Fibroblast of the aortic adventitia (primary cell): ENCODE measurements around the gene TAS2R20. TPM values are rescaled to one million over a fixed set of nuclear protein-coding genes. Genes with fewer than 3 reads are reported as not detected.

Experiments
- DNase-seq: peaks from one replicate; pipeline ENCODE4 v3.0.0-alpha.2; 2010; ENCODE audit warnings: low read depth
- H3K4me3 ChIP-seq: 2 replicates; pipeline ENCODE4 v1.5.1; 2011; ENCODE audit warnings: low read depth, mild to moderate bottlenecking, control low read depth, low read length, moderate library complexity
- CTCF ChIP-seq: IDR thresholded peaks from 2 replicates; pipeline ENCODE4 v1.5.1; 2011; ENCODE audit warnings: mild to moderate bottlenecking, low read length, control low read depth, inconsistent platforms; ENCODE audit not compliant: insufficient read depth
- total RNA-seq: library from RNA; depleted of rRNA; stranded (reverse); fragments of >200 nt; gene quantifications from 2 replicates; pipeline ENCODE4 v1.2.3, GENCODE V29; 2012; ENCODE audit warnings: low replicate concordance

Gene TAS2R20
- total RNA-seq, 1 donor = 5.0 TPM

DNA sequence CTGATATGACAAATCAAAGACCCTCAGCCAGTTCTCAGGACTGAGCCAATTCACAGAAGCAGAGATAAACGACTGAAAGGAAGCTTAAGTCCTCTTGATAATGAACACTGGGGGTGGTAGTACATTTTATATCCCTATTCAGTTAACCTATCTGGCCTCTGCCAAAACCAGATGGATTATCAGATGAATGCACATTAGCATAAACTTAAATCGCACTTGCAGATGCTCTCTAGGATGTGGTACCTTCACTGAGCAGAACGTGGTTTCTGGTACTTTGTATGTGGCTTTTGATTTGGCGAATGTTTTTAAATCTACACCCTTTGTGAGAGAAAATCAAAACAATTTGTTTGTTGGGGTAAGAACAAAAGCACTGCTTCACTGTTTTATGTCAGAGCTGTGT lies 37.9 kb downstream of the TAS2R20 start:
- no peak for DNase-seq
- no peak for TF ChIP-seq CTCF
- H3K4me3 ChIP-seq = no peak overlapping the region

DNA sequence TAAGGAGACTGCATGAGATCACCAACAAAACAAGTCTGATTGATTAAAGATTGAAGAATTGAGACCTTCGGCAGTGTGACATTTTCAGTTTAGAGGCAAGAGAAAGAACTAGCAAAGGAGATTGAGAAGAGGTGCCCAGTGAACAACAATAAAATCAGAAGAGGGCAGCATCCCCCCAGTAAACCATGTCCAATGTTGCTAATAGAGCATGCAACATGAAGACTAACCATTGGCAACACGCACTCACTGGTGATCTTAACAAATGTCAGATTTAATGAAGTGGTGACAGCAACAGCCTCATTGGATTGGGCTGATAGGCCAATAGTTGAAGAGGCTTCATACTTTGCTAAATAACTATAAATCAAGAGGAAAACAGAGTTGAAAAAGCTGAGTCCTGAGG lies 38.3 kb downstream of the TAS2R20 start:
- TF ChIP-seq CTCF = no peak
- no peak overlapping the region for H3K4me3 ChIP-seq
- peak; percentile 16 for DNase-seq

DNA sequence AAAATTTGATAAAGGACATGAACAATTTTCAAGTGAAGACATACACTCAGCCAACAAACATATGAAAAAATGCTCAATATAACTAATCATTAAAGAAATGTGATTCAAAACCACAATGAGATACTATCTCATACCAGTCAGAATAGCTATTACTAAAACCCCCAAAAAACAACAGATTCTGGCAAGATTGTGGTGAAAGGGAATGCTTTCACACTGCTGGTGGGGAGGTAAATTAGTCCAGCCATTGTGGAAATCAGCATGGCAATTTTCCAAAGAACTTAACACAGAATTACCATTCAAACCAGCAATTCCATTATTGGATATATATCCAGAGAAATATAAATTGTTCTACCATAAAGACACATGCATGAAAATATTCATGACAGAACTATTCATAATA lies 40.4 kb downstream of the TAS2R20 start:
- DNase-seq = peak; percentile 11
- no peak for TF ChIP-seq CTCF
- H3K4me3 ChIP-seq = no peak overlapping the region

GRCh38 chr12:10956085-10956484 lies 42.0 kb downstream of the TAS2R20 start:
- TF ChIP-seq CTCF = no peak
- no peak for DNase-seq
- no peak overlapping the region for H3K4me3 ChIP-seq

- no peak for TF ChIP-seq CTCF
- DNase-seq = no peak
- no peak overlapping the region for H3K4me3 ChIP-seq
Observed at GRCh38 chr12:10952645-10953044, 45.5 kb downstream of the TAS2R20 start.

Other genes with a start within 250 kb of the TAS2R20 start
- 0.18 TPM in 1 of 2 replicates, not detected in the other for gene TAS2R7, start 195.7 kb downstream of the TAS2R20 start, total RNA-seq
- gene TAS2R8, start 191.0 kb downstream of the TAS2R20 start, total RNA-seq = 0.45 TPM in 1 of 2 replicates, not detected in the other
- gene TAS2R9, start 188.1 kb downstream of the TAS2R20 start, total RNA-seq = 0.09 TPM in 1 of 2 replicates, not detected in the other
- 2.3 TPM in 1 of 2 replicates, not detected in the other for gene TAS2R10, start 171.9 kb downstream of the TAS2R20 start, total RNA-seq
- gene PRR4, start 148.8 kb downstream of the TAS2R20 start, total RNA-seq = 3.4 and 7.1 TPM in 2 replicates
- 22.4 and 24.4 TPM in 2 replicates for gene PRH1, start 114.0 kb downstream of the TAS2R20 start, total RNA-seq
- gene TAS2R13, start 88.7 kb downstream of the TAS2R20 start, total RNA-seq = 2.8 and 7.4 TPM in 2 replicates
- gene PRH2, start 69.1 kb downstream of the TAS2R20 start, total RNA-seq = not detected in 2 replicates
- 4.1 and 5.2 TPM in 2 replicates for gene TAS2R14, start 59.0 kb downstream of the TAS2R20 start, total RNA-seq
- gene TAS2R50, start 11.4 kb downstream of the TAS2R20 start, total RNA-seq = 3.1 and 6.5 TPM in 2 replicates
- 6.3 and 6.5 TPM in 2 replicates for gene TAS2R19, start 24.3 kb upstream of the TAS2R20 start, total RNA-seq
- 6.2 and 13.6 TPM in 2 replicates for gene TAS2R31, start 33.1 kb upstream of the TAS2R20 start, total RNA-seq
- gene TAS2R46, start 64.0 kb upstream of the TAS2R20 start, total RNA-seq = 4.7 and 8.8 TPM in 2 replicates
- 1.3 and 2.3 TPM in 2 replicates for gene TAS2R43, start 94.0 kb upstream of the TAS2R20 start, total RNA-seq
- 6.9 and 16.4 TPM in 2 replicates for gene TAS2R30, start 136.3 kb upstream of the TAS2R20 start, total RNA-seq
- 6.5 and 8.3 TPM in 2 replicates for gene SMIM10L1, start 172.9 kb upstream of the TAS2R20 start, total RNA-seq
- not detected in 2 replicates for gene TAS2R42, start 188.6 kb upstream of the TAS2R20 start, total RNA-seq